ENCODE measurements around the gene HOXA13.
A peak's percentile ranks its signal among the peaks of the same experiment; 100 is the strongest.

HOXA13 gene

DNA sequence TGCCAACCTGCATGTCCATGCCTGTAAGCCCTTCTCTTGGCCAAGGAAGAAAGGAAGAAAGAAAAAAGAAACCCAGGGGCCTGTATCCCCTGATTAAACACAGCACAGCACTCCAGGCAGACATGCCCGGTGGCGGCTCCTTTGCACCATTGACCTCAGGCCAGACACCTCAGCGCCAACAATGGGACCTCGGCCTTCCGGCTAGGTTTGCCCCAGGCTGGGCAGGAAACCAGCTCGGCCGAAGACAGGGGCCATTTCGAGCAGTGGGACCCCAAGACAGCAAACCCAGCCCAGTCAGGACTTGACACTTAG is 28.6 kb downstream of the HOXA13 start:
- DNase-seq (ENCODE audit: extremely low read depth, low read depth): no peak
- peak overlapping the region; percentile 83 for H3K4me3 ChIP-seq (replicated peaks; ENCODE audit: low read depth, low read length)
- TF ChIP-seq, protein P1, sequence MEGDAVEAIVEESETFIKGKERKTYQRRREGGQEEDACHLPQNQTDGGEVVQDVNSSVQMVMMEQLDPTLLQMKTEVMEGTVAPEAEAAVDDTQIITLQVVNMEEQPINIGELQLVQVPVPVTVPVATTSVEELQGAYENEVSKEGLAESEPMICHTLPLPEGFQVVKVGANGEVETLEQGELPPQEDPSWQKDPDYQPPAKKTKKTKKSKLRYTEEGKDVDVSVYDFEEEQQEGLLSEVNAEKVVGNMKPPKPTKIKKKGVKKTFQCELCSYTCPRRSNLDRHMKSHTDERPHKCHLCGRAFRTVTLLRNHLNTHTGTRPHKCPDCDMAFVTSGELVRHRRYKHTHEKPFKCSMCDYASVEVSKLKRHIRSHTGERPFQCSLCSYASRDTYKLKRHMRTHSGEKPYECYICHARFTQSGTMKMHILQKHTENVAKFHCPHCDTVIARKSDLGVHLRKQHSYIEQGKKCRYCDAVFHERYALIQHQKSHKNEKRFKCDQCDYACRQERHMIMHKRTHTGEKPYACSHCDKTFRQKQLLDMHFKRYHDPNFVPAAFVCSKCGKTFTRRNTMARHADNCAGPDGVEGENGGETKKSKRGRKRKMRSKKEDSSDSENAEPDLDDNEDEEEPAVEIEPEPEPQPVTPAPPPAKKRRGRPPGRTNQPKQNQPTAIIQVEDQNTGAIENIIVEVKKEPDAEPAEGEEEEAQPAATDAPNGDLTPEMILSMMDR (IDR thresholded peaks at IDR 0.05; ENCODE audit: low read depth, low read length, missing control alignments): no peak

DNA sequence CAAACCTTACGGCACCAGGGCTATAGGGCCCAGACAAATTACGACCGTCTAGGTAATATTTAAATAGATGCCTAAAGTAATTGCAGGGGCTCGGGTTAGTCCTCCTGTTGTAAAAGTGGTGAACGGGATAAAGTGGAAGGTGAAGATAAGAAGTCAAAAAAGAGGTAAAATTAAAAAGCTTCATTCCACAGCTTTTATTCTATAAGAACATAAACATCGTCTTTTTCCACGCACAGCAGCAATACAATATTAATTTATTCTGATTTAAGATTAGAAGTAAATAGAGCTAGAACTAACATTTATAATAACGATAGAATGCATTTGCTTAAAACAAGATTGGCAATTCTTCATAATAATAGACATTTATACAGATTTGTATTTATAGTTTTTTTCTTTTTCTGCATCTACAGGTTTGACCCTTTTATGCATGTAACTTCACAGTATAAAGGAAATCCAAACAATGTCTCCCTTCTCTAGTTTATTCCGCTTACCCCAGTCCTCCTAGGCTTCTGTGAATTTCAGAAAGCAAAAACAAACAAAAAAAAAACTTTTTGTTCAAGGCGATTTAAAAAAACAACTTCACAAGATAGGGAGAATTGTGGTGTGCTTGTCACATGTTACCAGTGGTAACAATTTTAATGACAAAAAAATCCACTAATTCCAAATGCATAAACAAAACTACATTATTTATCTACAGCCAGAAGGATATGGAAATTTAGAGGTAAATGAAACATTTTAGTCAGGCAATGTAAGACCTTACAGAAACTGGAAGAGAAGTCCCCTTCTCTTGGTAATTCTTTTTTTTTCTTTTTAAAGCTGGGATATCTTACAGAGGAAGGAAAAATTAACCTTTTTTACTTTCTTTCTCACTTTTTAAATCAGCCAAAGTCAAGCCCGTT is 29.2 kb downstream of the HOXA13 start:
- H3K4me3 ChIP-seq (replicated peaks; ENCODE audit: low read depth, low read length): peak overlapping the region; percentile 83

DNA sequence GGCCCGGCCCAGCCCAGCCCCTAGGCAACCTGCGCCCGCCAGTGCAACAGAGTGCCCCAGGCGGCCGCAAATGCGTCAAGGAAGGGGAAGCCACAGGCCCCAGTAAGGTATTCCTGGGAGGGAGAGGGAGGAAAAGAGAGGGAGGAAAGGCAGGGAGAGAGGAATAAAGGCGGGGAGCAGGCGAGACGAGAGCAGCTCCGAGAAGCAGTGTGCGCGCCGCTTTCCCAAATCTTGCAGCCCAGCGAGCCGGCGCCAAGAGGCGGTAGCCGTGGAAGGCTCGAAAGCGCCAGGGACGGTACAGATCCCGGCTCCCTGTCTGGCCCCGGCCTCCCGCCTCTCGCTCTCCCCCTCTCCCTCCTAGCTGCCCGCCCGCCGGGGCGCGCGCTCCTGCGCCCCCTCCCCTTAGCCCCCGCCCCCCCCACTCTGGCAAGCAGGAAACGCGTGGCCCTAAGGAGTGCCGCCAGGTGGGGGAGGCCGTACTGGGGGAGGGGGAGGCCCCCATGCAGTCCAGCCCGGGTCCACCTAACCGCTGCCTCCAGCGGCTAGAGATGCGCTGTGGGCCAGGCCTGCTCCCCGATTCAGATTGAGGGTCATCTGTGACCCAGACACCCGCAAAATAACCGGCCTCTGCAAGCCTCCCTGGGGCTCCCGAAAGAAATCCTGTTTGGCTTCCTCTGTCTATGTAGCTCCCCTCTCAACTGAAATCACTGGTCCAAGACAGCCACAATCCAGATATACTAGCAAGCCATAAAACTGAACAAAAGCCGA is 30.0 kb downstream of the HOXA13 start:
- DNase-seq (ENCODE audit: extremely low read depth, low read depth): no peak

More for the DNA sequence above, 29.2 kb downstream of the HOXA13 start:
- TF ChIP-seq, protein P1 (IDR thresholded peaks at IDR 0.05; ENCODE audit: low read depth, low read length, missing control alignments): no peak
- no peak for DNase-seq (ENCODE audit: extremely low read depth, low read depth)

DNA sequence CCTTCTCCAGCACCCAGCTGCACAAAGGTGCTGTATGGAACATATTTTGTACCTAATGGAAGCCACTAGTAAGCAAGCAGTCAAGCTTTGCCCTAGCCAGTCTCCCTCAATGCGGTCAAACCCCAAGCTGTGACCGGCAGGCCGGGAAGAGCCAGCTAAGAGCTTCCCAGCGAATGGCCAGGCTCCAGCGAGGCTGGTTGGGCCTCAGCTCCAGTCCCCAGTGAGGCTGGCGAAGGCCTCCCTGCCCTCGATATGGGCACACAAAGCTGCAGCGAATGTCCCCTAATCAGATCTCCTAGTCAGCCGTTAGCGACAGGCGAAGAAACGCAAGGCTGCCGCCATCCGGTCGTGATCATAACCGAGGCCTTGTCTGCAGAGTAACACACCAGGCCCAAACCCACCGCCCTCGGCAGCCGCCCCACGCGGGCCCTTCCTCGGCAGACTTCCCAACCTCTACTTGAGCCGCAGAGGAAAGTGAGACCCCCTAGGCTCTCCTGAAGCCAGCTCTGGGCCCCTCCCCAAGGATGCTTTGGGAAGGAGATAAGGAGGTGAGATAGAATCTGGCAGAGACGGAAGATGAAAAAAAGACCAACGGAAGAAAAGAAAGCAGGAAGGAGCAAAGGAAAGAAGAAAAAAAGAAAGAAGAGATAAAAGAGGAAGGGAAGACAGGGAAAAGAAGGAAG is 31.5 kb downstream of the HOXA13 start:
- no peak for DNase-seq (ENCODE audit: extremely low read depth, low read depth)
- H3K4me3 ChIP-seq (replicated peaks; ENCODE audit: low read depth, low read length): peak overlapping the region; percentile 83
- TF ChIP-seq, protein P1 (IDR thresholded peaks at IDR 0.05; ENCODE audit: low read depth, low read length, missing control alignments): no peak

More for the DNA sequence above, 30.0 kb downstream of the HOXA13 start:
- H3K4me3 ChIP-seq (replicated peaks; ENCODE audit: low read depth, low read length): peak overlapping the region; percentile 83
- TF ChIP-seq, protein P1 (IDR thresholded peaks at IDR 0.05; ENCODE audit: low read depth, low read length, missing control alignments): no peak

DNA sequence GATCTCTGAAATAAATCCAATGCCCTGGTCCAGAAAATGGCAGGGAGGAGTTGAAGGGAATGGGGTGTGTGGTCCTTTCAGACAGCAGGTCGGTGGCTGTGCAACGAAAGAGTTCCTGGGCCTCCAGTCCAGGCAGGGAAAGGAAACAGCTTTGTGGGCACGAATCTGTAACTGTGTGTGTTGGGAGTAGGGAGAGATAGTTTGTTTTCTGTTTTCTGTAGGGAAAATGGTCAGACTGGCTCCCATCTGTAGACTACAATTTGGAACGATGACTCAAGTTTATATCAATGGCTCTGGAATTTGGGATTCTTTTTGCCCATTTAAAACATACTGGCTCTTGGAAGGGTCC is 32.0 kb downstream of the HOXA13 start:
- peak overlapping the region; percentile 83 for H3K4me3 ChIP-seq (replicated peaks; ENCODE audit: low read depth, low read length)
- TF ChIP-seq, protein P1 (IDR thresholded peaks at IDR 0.05; ENCODE audit: low read depth, low read length, missing control alignments): no peak

DNA sequence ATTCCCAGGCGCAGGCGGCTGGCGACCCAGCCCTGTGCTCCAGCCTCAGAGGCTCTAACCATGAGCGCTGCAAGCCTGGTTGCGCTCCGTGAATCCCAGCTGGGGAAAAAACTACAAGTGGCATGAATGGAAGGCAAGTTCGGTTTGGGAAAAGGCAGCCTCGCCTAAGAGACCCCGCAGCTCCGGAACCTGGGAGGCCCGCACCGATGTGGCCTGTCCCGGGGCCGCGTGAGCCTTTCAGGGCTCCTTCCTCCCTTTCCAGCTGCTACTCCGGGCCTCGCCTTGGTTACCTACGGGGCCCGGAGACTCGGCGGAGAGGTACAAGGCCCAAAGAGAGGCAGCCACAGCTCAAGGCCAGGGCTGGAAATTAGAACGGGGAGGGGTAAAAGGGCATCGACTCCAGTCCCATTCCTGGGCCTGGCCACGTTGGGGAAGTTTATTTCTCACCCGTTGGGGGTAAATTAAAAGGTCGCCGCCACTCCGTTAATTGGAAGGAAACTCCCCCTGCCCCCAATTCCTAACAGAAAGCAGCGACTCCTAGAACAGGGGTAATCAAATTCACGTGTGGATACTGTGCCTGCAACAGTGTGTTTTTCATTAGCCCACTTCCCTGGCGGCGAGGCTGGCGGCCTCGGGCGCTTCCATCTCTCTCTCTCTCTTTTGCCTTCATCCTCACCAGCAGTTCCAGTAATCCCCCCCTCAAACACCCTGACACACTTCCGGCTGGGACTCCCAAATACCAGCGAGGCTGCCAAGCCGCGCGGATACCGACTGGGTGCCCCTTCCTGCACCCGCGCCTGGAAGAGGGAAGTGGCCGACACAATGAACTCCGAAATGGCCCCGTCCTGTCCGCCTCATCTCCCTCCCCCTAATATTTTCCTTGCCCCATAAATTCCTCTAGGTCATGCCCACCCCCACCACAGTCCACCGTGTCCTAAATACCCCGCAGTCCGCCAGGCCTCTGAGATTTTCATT is 33.1 kb downstream of the HOXA13 start:
- peak overlapping the region; percentile 83 for H3K4me3 ChIP-seq (replicated peaks; ENCODE audit: low read depth, low read length)
- DNase-seq (ENCODE audit: extremely low read depth, low read depth): no peak
- TF ChIP-seq, protein P1 (IDR thresholded peaks at IDR 0.05; ENCODE audit: low read depth, low read length, missing control alignments): no peak

More for the DNA sequence above, 32.0 kb downstream of the HOXA13 start:
- DNase-seq (ENCODE audit: extremely low read depth, low read depth): no peak

Data from HFF-Myc (cell line).